ENCODE measurements around the gene YLPM1. TPM values are rescaled to one million over a fixed set of nuclear protein-coding genes. Genes with fewer than 3 reads are reported as not detected.

YLPM1 gene
- total RNA-seq, 2 donors from 2014 or later, result 48.2 to 61.6 TPM

GRCh38 chr14:74865156-74865555, 102.0 kb downstream of the YLPM1 start:
- ATAC-seq (ENCODE audit: insufficient number of reproducible peaks, low FRiP score, low read depth), result no peak
- TF ChIP-seq, protein P1, sequence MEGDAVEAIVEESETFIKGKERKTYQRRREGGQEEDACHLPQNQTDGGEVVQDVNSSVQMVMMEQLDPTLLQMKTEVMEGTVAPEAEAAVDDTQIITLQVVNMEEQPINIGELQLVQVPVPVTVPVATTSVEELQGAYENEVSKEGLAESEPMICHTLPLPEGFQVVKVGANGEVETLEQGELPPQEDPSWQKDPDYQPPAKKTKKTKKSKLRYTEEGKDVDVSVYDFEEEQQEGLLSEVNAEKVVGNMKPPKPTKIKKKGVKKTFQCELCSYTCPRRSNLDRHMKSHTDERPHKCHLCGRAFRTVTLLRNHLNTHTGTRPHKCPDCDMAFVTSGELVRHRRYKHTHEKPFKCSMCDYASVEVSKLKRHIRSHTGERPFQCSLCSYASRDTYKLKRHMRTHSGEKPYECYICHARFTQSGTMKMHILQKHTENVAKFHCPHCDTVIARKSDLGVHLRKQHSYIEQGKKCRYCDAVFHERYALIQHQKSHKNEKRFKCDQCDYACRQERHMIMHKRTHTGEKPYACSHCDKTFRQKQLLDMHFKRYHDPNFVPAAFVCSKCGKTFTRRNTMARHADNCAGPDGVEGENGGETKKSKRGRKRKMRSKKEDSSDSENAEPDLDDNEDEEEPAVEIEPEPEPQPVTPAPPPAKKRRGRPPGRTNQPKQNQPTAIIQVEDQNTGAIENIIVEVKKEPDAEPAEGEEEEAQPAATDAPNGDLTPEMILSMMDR (IDR thresholded peaks at IDR 0.05), result no peak
- Histone ChIP-seq H3K27ac (no peak overlapping the region), H3K9me3 (no peaks in the 10 kb centered on the region), H3K27me3 (replicated peaks; ENCODE audit: insufficient read depth) (no peaks in the 10 kb centered on the region), H3K4me3 (no peak overlapping the region), H3K4me1 (ENCODE audit: control insufficient read depth in 1 of 2, low read depth in 2 of 2) (peaks cover 0 to 21% of the 10 kb centered on the region in 2 donors), H3K36me3 (no peaks in the 10 kb centered on the region)
- no peak for DNase-seq (ENCODE audit: low spot score)

GRCh38 chr14:74866708-74867389, 103.7 kb downstream of the YLPM1 start:
- Histone ChIP-seq H3K9me3 (no peaks in the 10 kb centered on the region), H3K27me3 (replicated peaks; ENCODE audit: insufficient read depth) (no peaks in the 10 kb centered on the region), H3K27ac (no peak overlapping the region), H3K36me3 (no peaks in the 10 kb centered on the region), H3K4me1 (ENCODE audit: control insufficient read depth in 1 of 2, low read depth in 2 of 2) (peaks cover 0 to 12% of the 10 kb centered on the region in 2 donors), H3K4me3 (no peak overlapping the region)
- TF ChIP-seq, protein P1 (IDR thresholded peaks at IDR 0.05), result no peak
- ATAC-seq (ENCODE audit: insufficient number of reproducible peaks, low FRiP score, low read depth) (no peak), DNase-seq (ENCODE audit: low spot score) (no peak)

- TF ChIP-seq, protein P1 (IDR thresholded peaks at IDR 0.05), result no peak
These were observed 104.6 kb downstream of the YLPM1 start for GRCh38 chr14:74867673-74868072.

GRCh38 chr14:74868739-74869138, 105.6 kb downstream of the YLPM1 start:
- H3K27me3 ChIP-seq (replicated peaks; ENCODE audit: insufficient read depth), result no peaks in the 10 kb centered on the region
- ATAC-seq (ENCODE audit: insufficient number of reproducible peaks, low FRiP score, low read depth), result no peak
- no peaks in the 10 kb centered on the region for H3K36me3 ChIP-seq
- no peak for DNase-seq (ENCODE audit: low spot score)
- H3K27ac ChIP-seq, result no peak overlapping the region
- no peak overlapping the region for H3K4me3 ChIP-seq
- no peaks in the 10 kb centered on the region for H3K9me3 ChIP-seq
- TF ChIP-seq, protein P1 (IDR thresholded peaks at IDR 0.05), result no peak
- peaks cover 0 to 12% of the 10 kb centered on the region in 2 donors for H3K4me1 ChIP-seq (ENCODE audit: control insufficient read depth in 1 of 2, low read depth in 2 of 2)

More at GRCh38 chr14:74867673-74868072, 104.6 kb downstream of the YLPM1 start:
- no peak for DNase-seq (ENCODE audit: low spot score)
- H3K4me1 ChIP-seq (ENCODE audit: control insufficient read depth in 1 of 2, low read depth in 2 of 2), result peaks cover 0 to 12% of the 10 kb centered on the region in 2 donors
- peak overlapping the region in 1 of 2 donors; percentile 51 for H3K27ac ChIP-seq
- no peaks in the 10 kb centered on the region for H3K36me3 ChIP-seq
- no peaks in the 10 kb centered on the region for H3K27me3 ChIP-seq (replicated peaks; ENCODE audit: insufficient read depth)
- ATAC-seq (ENCODE audit: insufficient number of reproducible peaks, low FRiP score, low read depth), result no peak
- H3K4me3 ChIP-seq, result peak overlapping the region; percentile 37
- H3K9me3 ChIP-seq, result no peaks in the 10 kb centered on the region

GRCh38 chr14:74871819-74872218, 108.7 kb downstream of the YLPM1 start:
- TF ChIP-seq, protein P1 (IDR thresholded peaks at IDR 0.05), result no peak
- Histone ChIP-seq H3K27ac (no peak overlapping the region), H3K27me3 (replicated peaks; ENCODE audit: insufficient read depth) (no peaks in the 10 kb centered on the region), H3K4me3 (no peak overlapping the region), H3K9me3 (no peaks in the 10 kb centered on the region), H3K4me1 (ENCODE audit: control insufficient read depth in 1 of 2, low read depth in 2 of 2) (peaks cover 0 to 12% of the 10 kb centered on the region in 2 donors), H3K36me3 (no peaks in the 10 kb centered on the region)
- ATAC-seq (ENCODE audit: insufficient number of reproducible peaks, low FRiP score, low read depth) (no peak), DNase-seq (ENCODE audit: low spot score) (no peak)

Data from thoracic aorta (tissue), 2 donors.